K562 (cell line): ENCODE results near the gene RMND5A. TPM values are rescaled to one million over a fixed set of nuclear protein-coding genes. Genes with fewer than 3 reads are reported as not detected.

Experiments
- ATAC-seq: fragments of 200-7000 bp; cut with Tn5 transposase; 3 replicates; pipeline ENCODE4 v1.9.1; 2020; ENCODE audit warnings: moderate library complexity
- BruUV-seq: library from RNA; stranded (reverse); fragments of 400-500 nt; replicated peaks from 2 replicates; lab custom pipeline; 2021; lab: Mats Ljungman, UMichigan
- CTCF ChIA-PET: fragments of 300-600 bp; formaldehyde crosslinking; extraction: SDS; loops from one replicate; lab custom pipeline; 2021; ENCODE audit warnings: low intra/inter-chr PET ratio; lab: Yijun Ruan, JAX
- POLR2A ChIA-PET: fragments of 300-600, 350-650 bp; sonication (Branson Sonifier 250); formaldehyde crosslinking; extraction: SDS; loops from one replicate; lab custom pipeline; 2021; ENCODE audit warnings: antibody characterized with exemption, inconsistent platforms; lab: Yijun Ruan, JAX
- DNase-seq, 4 experiments: peaks; one replicate each; pipeline versions ENCODE4 v3.0.0 to v3.0.0-alpha.2; 2011 to 2018; ENCODE audit warnings: low spot score in 3 of 4, mixed read lengths in 3 of 4; ENCODE audit errors: extremely low read depth in 1 of 4
- FAIRE-seq: peaks from 2 replicates; lab custom pipeline; 2011; peaks lifted over from hg19 to GRCh38; lab: Jason Lieb, UNC
- H2AFZ ChIP-seq: 2 replicates; pipeline ENCODE4 v1.6.0; 2011; ENCODE audit warnings: low read depth, low read length, control low read depth, inconsistent platforms
- H3K27ac ChIP-seq: fragments of 200-600 bp; 3 replicates; pipeline ENCODE4 v1.8.0; 2011; ENCODE audit warnings: low read depth, mild to moderate bottlenecking, control low read depth, inconsistent platforms, low read length, moderate library complexity, mixed read lengths; ENCODE audit errors: extremely low read depth
- H3K27me3 ChIP-seq, 2 experiments: fragments of 300-600 bp in 1 of 2; 2 replicates in 1 of 2; 3 replicates in 1 of 2; pipeline versions ENCODE4 v1.6.0 to v1.8.0; 2011; ENCODE audit warnings: inconsistent platforms in 2 of 2, low read length in 2 of 2, mild to moderate bottlenecking in 1 of 2, mixed read lengths in 1 of 2, moderate library complexity in 1 of 2; ENCODE audit not compliant: control insufficient read depth in 2 of 2, insufficient read depth in 2 of 2
- H3K36me3 ChIP-seq: fragments of 300-600 bp; 3 replicates; pipeline ENCODE4 v1.8.0; 2011; ENCODE audit warnings: mild to moderate bottlenecking, low read length, inconsistent platforms; ENCODE audit not compliant: control insufficient read depth, insufficient read depth
- H3K4me1 ChIP-seq, 2 experiments: fragments of 200-600 bp in 1 of 2; replicated peaks in 1 of 2; 2 replicates in 1 of 2; 3 replicates in 1 of 2; pipeline versions ENCODE4 v1.5.1 to v1.8.0; 2011; ENCODE audit warnings: inconsistent platforms in 2 of 2, low read length in 2 of 2, mild to moderate bottlenecking in 1 of 2, mixed read lengths in 1 of 2, moderate library complexity in 1 of 2; ENCODE audit not compliant: control insufficient read depth in 2 of 2, insufficient read depth in 2 of 2
- H3K4me2 ChIP-seq: 2 replicates; pipeline ENCODE4 v1.6.1; 2011; ENCODE audit warnings: low read length, control low read depth, inconsistent platforms, mixed read lengths; ENCODE audit not compliant: insufficient read depth
- H3K4me3 ChIP-seq: fragments of 200-600 bp; sonication (generic), shearing (Covaris generic); 2 replicates; pipeline ENCODE4 v1.5.1; 2016; ENCODE audit warnings: control low read depth, inconsistent platforms
- H3K79me2 ChIP-seq: fragments of 200-600 bp; 3 replicates; pipeline ENCODE4 v1.8.0; 2011; ENCODE audit warnings: low read length, inconsistent platforms; ENCODE audit not compliant: control insufficient read depth, insufficient read depth
- H3K9ac ChIP-seq, 2 experiments: 2 replicates each; pipeline versions ENCODE4 v1.6.0 to v1.6.1; 2011; ENCODE audit warnings: low read depth in 2 of 2, low read length in 2 of 2, control low read depth in 1 of 2, inconsistent platforms in 1 of 2, mild to moderate bottlenecking in 1 of 2, mixed read lengths in 1 of 2; ENCODE audit not compliant: insufficient read depth in 1 of 2
- H3K9me1 ChIP-seq: one replicate; pipeline ENCODE4 v1.6.0; 2011; ENCODE audit warnings: inconsistent platforms, mild to moderate bottlenecking, low read length, moderate library complexity; ENCODE audit not compliant: control insufficient read depth, insufficient read depth
- H3K9me3 ChIP-seq: replicated peaks from 2 replicates; pipeline ENCODE4 v1.5.1; 2011; ENCODE audit warnings: low read depth, low read length, inconsistent platforms; ENCODE audit not compliant: control insufficient read depth, insufficient read depth
- H4K20me1 ChIP-seq: replicated peaks from 2 replicates; pipeline ENCODE4 v1.6.1; 2011; ENCODE audit warnings: low read length, inconsistent platforms, mixed read lengths; ENCODE audit not compliant: control insufficient read depth, insufficient read depth
- FOXM1 ChIP-seq, 2 experiments: fragments of 450-650 bp in 1 of 2; sonication (generic) in 1 of 2; formaldehyde crosslinking in 1 of 2; IDR thresholded peaks; 2 replicates each; pipeline versions ENCODE4 v1.6.1 to v1.9.0; 2017 to 2022; ENCODE audit warnings: low read depth in 2 of 2, mild to moderate bottlenecking in 2 of 2, missing genetic modification reagents in 1 of 2, moderate library complexity in 1 of 2
- GATAD2B ChIP-seq: fragments of 450-650 bp; IDR thresholded peaks from 2 replicates; pipeline ENCODE4 v1.6.1; 2017; ENCODE audit warnings: mild to moderate bottlenecking, borderline replicate concordance
- HNRNPLL ChIP-seq: fragments of 200-400 bp; formaldehyde crosslinking; IDR thresholded peaks from 2 replicates; pipeline ENCODE4 v1.6.1; 2017; ENCODE audit warnings: low read length, low read depth, mild to moderate bottlenecking; ENCODE audit not compliant: poor library complexity, severe bottlenecking
- MAFK ChIP-seq: IDR thresholded peaks from 2 replicates; pipeline ENCODE4 v1.6.1; 2011; ENCODE audit warnings: low read length, improper control_type of control experiment
- POLR2H ChIP-seq: IDR thresholded peaks from 2 replicates; pipeline ENCODE4 v1.6.1; 2016; ENCODE audit warnings: missing genetic modification characterization, low read depth, mild to moderate bottlenecking, control low read depth, missing compliant biosample characterization, moderate library complexity
- PTBP1 ChIP-seq: fragments of 200-400 bp; formaldehyde crosslinking; IDR thresholded peaks from 2 replicates; pipeline ENCODE4 v1.6.1; 2017; ENCODE audit warnings: low read depth, low read length
- PTRF ChIP-seq: fragments of 450-650 bp; IDR thresholded peaks from 2 replicates; pipeline ENCODE4 v1.6.1; 2016; ENCODE audit warnings: mild to moderate bottlenecking, missing genetic modification characterization, missing compliant biosample characterization
- SOX6 ChIP-seq: fragments of 450-650 bp; IDR thresholded peaks from 2 replicates; pipeline ENCODE4 v1.6.1; 2014; ENCODE audit warnings: mild to moderate bottlenecking
- SRSF7 ChIP-seq: fragments of 200-400 bp; formaldehyde crosslinking; optimal IDR thresholded peaks from 2 replicates; pipeline ENCODE3; 2017; ENCODE audit warnings: mild to moderate bottlenecking, low read depth, low read length
- TEAD4 ChIP-seq, 2 experiments: sonication (generic) in 1 of 2; formaldehyde crosslinking in 1 of 2; IDR thresholded peaks; 2 replicates each; pipeline versions ENCODE4 v1.6.1 to v1.8.0; 2012 to 2022; ENCODE audit warnings: borderline replicate concordance in 1 of 2, inconsistent platforms in 1 of 2, low read length in 1 of 2, mild to moderate bottlenecking in 1 of 2, missing genetic modification reagents in 1 of 2
- ZBTB7A ChIP-seq: IDR thresholded peaks from 2 replicates; pipeline ENCODE4 v1.6.1; 2011; ENCODE audit warnings: low read depth, mild to moderate bottlenecking, low read length, moderate library complexity, borderline replicate concordance; ENCODE audit not compliant: control insufficient read depth
- ZNF146 ChIP-seq: IDR thresholded peaks from one replicate; pipeline ENCODE4 v1.6.1; 2018; ENCODE audit warnings: missing compliant biosample characterization; ENCODE audit not compliant: unreplicated experiment
- ZNF436 ChIP-seq: fragments of 250-450, 450-650 bp; sonication (Bioruptor Pico); formaldehyde crosslinking; IDR thresholded peaks from 2 replicates; pipeline ENCODE4 v1.7.0; 2020; ENCODE audit warnings: mild to moderate bottlenecking
- ZNF589 ChIP-seq: fragments of 200-800 bp; sonication (Bioruptor generic); IDR thresholded peaks from 2 replicates; pipeline ENCODE4 v1.6.1; 2016; ENCODE audit warnings: low read depth, missing genetic modification characterization, missing compliant biosample characterization
- WGBS: fragments of 100-300 bp; shearing (Covaris generic); methylation state at CpG from one replicate; pipeline ENCODE4 v1.1.6; 2016; ENCODE audit warnings: low coverage, mixed read lengths; ENCODE audit not compliant: insufficient coverage; ENCODE audit errors: missing lambda C conversion rate; 5-methylcytosine and 5-hydroxymethylcytosine counted together
- in situ Hi-C: fragments of 300-500 bp; cut with MboI; formaldehyde crosslinking; loops from 4 replicates; pipeline ENCODE4 v1.15.0; 2018; ENCODE audit warnings: inconsistent platforms, mixed read lengths
- intact Hi-C: fragments of 100-400 bp; cut with micrococcal nuclease; formaldehyde crosslinking; loops from 2 replicates; pipeline ENCODE4 v1.14.2; 2022
- polyA plus RNA-seq, 8 experiments: library from polyadenylated mRNA; depleted of rRNA in 4 of 8; stranded (reverse) in 5 of 8; unstranded in 3 of 8; fragments of >200 nt; fragmentation: Nextera tagmentation in 2 of 8; fragmentation: Illumina TruSeq in 1 of 8; extraction: Ambion mirVana in 2 of 8; extraction: Trizol in 1 of 8; gene quantifications; 2 replicates each; pipeline versions ENCODE4 v1.2.1 to v1.2.3, GENCODE V29; 2011 to 2014; ENCODE audit warnings: inconsistent platforms in 1 of 8, missing spikeins in 1 of 8
- total RNA-seq, 7 experiments: library from RNA; depleted of rRNA in 6 of 7; stranded (reverse); fragments of >200 nt in 6 of 7; fragmentation: Illumina TruSeq in 2 of 7; extraction: Trizol in 2 of 7; gene quantifications; 2 replicates each; pipeline versions ENCODE4 v1.2.1 to v1.2.3, GENCODE V29; 2011 to 2021; ENCODE audit warnings: low replicate concordance in 1 of 7
- TF ChIP-seq, protein P1 (sequence below), 2 experiments: IDR thresholded peaks; 2 replicates each; pipeline ENCODE4 v1.6.1; 2012; ENCODE audit warnings: improper control_type of control experiment in 2 of 2, low read depth in 2 of 2, low read length in 2 of 2, borderline replicate concordance in 1 of 2

The RMND5A gene
- total and polyA plus RNA-seq, 9 of the 15 experiments (the other 6 are each of a cell fraction or from before 2014, with no cell fraction given), result 13.2 to 43.5 (median 34.1) TPM

DNA sequence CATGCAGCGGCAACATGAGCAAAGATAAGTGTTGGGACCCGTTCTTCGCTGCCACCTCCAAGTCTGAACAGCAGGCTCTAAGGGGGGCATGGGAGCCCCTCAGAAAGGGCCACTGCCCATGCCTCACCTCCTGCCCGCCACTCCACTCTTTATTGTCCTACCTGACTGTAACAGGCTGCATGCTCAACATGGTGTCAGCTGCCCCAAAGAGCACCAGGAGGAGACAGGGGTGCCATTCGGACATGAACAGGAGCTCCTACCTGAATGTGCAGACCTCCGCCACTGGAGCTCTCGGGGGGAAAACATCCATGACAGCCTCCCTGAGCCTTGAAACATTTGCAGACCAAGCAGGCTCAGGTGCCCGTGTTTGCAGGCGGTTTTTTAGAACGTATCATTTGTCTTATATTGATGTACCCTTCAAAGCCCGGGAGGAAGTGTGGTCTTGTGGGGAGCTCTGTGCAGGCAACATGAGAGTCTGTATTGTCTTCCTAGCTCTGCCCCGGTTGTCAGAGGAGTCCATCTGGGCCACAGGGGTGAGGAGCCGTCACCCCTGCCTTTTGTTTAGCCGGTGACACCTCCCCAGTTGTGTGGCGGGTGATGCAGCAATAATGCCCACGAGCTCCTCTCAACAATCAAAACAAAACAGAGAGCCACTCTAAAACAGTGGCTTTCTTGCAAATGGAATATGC is 105.7 kb downstream of the RMND5A start:
- no peak overlapping the region for H3K4me2 ChIP-seq
- no peak for TF ChIP-seq SOX6
- no peak for TF ChIP-seq HNRNPLL
- no peak for TF ChIP-seq ZBTB7A
- no peak for TF ChIP-seq POLR2H (tag)
- no peak for TF ChIP-seq SRSF7
- no peak for TF ChIP-seq PTBP1
- TF ChIP-seq, protein P1, sequence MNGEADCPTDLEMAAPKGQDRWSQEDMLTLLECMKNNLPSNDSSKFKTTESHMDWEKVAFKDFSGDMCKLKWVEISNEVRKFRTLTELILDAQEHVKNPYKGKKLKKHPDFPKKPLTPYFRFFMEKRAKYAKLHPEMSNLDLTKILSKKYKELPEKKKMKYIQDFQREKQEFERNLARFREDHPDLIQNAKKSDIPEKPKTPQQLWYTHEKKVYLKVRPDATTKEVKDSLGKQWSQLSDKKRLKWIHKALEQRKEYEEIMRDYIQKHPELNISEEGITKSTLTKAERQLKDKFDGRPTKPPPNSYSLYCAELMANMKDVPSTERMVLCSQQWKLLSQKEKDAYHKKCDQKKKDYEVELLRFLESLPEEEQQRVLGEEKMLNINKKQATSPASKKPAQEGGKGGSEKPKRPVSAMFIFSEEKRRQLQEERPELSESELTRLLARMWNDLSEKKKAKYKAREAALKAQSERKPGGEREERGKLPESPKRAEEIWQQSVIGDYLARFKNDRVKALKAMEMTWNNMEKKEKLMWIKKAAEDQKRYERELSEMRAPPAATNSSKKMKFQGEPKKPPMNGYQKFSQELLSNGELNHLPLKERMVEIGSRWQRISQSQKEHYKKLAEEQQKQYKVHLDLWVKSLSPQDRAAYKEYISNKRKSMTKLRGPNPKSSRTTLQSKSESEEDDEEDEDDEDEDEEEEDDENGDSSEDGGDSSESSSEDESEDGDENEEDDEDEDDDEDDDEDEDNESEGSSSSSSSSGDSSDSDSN (IDR thresholded peaks at IDR 0.05; ENCODE audit: borderline replicate concordance in 1 of 2, low read depth in 2 of 2, low read length in 2 of 2), result no peak
- TF ChIP-seq ZNF436 (CRISPR knock-in tag), result no peak
- TF ChIP-seq TEAD4 (IDR thresholded peaks at IDR 0.05; ENCODE audit: low read length), result no peak
- no peak for TF ChIP-seq TEAD4 (CRISPR knock-in tag; IDR thresholded peaks at IDR 0.05; ENCODE audit: borderline replicate concordance)
- no peak for TF ChIP-seq ZNF589 (CRISPR knock-in tag)
- TF ChIP-seq GATAD2B, result no peak
- TF ChIP-seq ZNF146 (CRISPR knock-in tag), result no peak
- TF ChIP-seq PTRF (tag), result no peak
- no peak for TF ChIP-seq MAFK
- TF ChIP-seq FOXM1 (IDR thresholded peaks at IDR 0.05; ENCODE audit: low read depth), result no peak
- TF ChIP-seq FOXM1 (CRISPR knock-in tag; IDR thresholded peaks at IDR 0.05; ENCODE audit: low read depth), result no peak
- H4K20me1 ChIP-seq, result no peaks in the 10 kb centered on the region
- DNase-seq (no peak), ATAC-seq (no peak), FAIRE-seq (no peak)
- H3K27ac ChIP-seq, result no peak overlapping the region
- WGBS, result 2% methylated on average over 15 of the region's 16 CpGs
- no peaks in the 10 kb centered on the region for H3K9me3 ChIP-seq
- no peak overlapping the region for H3K4me3 ChIP-seq
- in situ Hi-C loops (no loop called here), intact Hi-C loops (no loop called here)
- no TSS peak for BruUV-seq
- peaks cover 0 to 6% of the 10 kb centered on the region in 2 experiments; a peak in 1 of 5 replicates for H3K4me1 ChIP-seq
- H3K36me3 ChIP-seq, result no peaks in the 10 kb centered on the region
- H3K9ac ChIP-seq, result no peak overlapping the region
- H2AFZ ChIP-seq, result no peak overlapping the region
- ChIA-PET POLR2A (no interaction called here), CTCF (no interaction called here)
- no peaks in the 10 kb centered on the region for H3K79me2 ChIP-seq
- no peaks in the 10 kb centered on the region for H3K9me1 ChIP-seq
- peaks cover 8 to 57% of the 10 kb centered on the region in 2 experiments; a peak in 4 of 5 replicates for H3K27me3 ChIP-seq
